Measurements from ENCODE around the gene FYB2. TPM values are rescaled to one million over a fixed set of nuclear protein-coding genes. Genes with fewer than 3 reads are reported as not detected.
A peak's percentile ranks its signal among the peaks of the same experiment; 100 is the strongest.

Gene FYB2
- total and polyA plus RNA-seq, 7 donors, result 1.4 to 2.3 (median 1.8) TPM; not detected in 4

GRCh38 chr1:56825436-56825835, 6.2 kb upstream of the FYB2 start:
- no peak for DNase-seq
- Histone ChIP-seq H3K27ac (no peak overlapping the region), H3K27me3 (no peaks in the 10 kb centered on the region), H3K4me3 (no peak overlapping the region), H3K4me1 (peaks cover 0 to 3% (median 0%) of the 10 kb centered on the region in 4 donors), H3K36me3 (no peaks in the 10 kb centered on the region), H3K9me3 (no peaks in the 10 kb centered on the region)
- intact Hi-C loops (cut with DNase I), result no loop called here
- 84 to 95% methylated on average over 4 of the region's 4 CpGs for WGBS, 2 donors
- TF ChIP-seq CTCF (IDR thresholded peaks at IDR 0.05) (no peak), EP300 (IDR thresholded peaks at IDR 0.05) (no peak), POLR2A (IDR thresholded peaks at IDR 0.05) (no peak), POLR2AphosphoS5 (IDR thresholded peaks at IDR 0.05) (no peak)

- H3K27me3 ChIP-seq, result no peaks in the 10 kb centered on the region
- H3K4me1 ChIP-seq, result peaks cover 0 to 3% (median 0%) of the 10 kb centered on the region in 4 donors
- WGBS, 2 donors, result 84 to 92% methylated on average over 1 of the region's 1 CpG
- no peak overlapping the region for H3K27ac ChIP-seq
- no peak overlapping the region for H3K4me3 ChIP-seq
- no peaks in the 10 kb centered on the region for H3K9me3 ChIP-seq
- DNase-seq, result no peak
- TF ChIP-seq POLR2A (IDR thresholded peaks at IDR 0.05) (no peak), EP300 (IDR thresholded peaks at IDR 0.05) (no peak), POLR2AphosphoS5 (IDR thresholded peaks at IDR 0.05) (no peak), CTCF (IDR thresholded peaks at IDR 0.05) (no peak)
- intact Hi-C loops (cut with DNase I), result no loop called here
- H3K36me3 ChIP-seq, result no peaks in the 10 kb centered on the region
These were observed 5.7 kb upstream of the FYB2 start for GRCh38 chr1:56824938-56825337.

- 70 to 72% methylated on average over 2 of the region's 2 CpGs for WGBS, 2 donors
- TF ChIP-seq POLR2AphosphoS5 (IDR thresholded peaks at IDR 0.05) (no peak), EP300 (IDR thresholded peaks at IDR 0.05) (no peak), CTCF (IDR thresholded peaks at IDR 0.05) (no peak)
- no peak overlapping the region for H3K4me3 ChIP-seq
- H3K27ac ChIP-seq, result no peak overlapping the region
- no peaks in the 10 kb centered on the region for H3K27me3 ChIP-seq
- no peak for DNase-seq
- intact Hi-C loops (cut with DNase I), result no loop called here
- no peaks in the 10 kb centered on the region for H3K9me3 ChIP-seq
- H3K4me1 ChIP-seq, result peaks cover 0 to 3% (median 0%) of the 10 kb centered on the region in 4 donors
- no peaks in the 10 kb centered on the region for H3K36me3 ChIP-seq
These were observed 5.1 kb upstream of the FYB2 start for GRCh38 chr1:56824271-56824670.

GRCh38 chr1:56821462-56821797, 2.2 kb upstream of the FYB2 start:
- no peaks in the 10 kb centered on the region for H3K9me3 ChIP-seq
- TF ChIP-seq POLR2A (IDR thresholded peaks at IDR 0.05) (no peak), POLR2AphosphoS5 (IDR thresholded peaks at IDR 0.05) (no peak), CTCF (IDR thresholded peaks at IDR 0.05) (no peak), EP300 (IDR thresholded peaks at IDR 0.05) (no peak)
- DNase-seq, result no peak
- intact Hi-C loops (cut with DNase I), result no loop called here
- 0% methylated on average over 1 of the region's 1 CpG for WGBS, 2 donors
- no peaks in the 10 kb centered on the region for H3K27me3 ChIP-seq
- H3K4me3 ChIP-seq, result no peak overlapping the region
- peaks cover 0 to 3% (median 0%) of the 10 kb centered on the region in 4 donors for H3K4me1 ChIP-seq
- no peak overlapping the region for H3K27ac ChIP-seq
- H3K36me3 ChIP-seq, result no peaks in the 10 kb centered on the region

GRCh38 chr1:56820755-56821461, 1.7 kb upstream of the FYB2 start:
- Histone ChIP-seq H3K27me3 (no peaks in the 10 kb centered on the region), H3K27ac (no peak overlapping the region), H3K4me1 (peaks cover 0 to 3% (median 0%) of the 10 kb centered on the region in 4 donors), H3K4me3 (no peak overlapping the region), H3K36me3 (no peaks in the 10 kb centered on the region), H3K9me3 (no peaks in the 10 kb centered on the region)
- DNase-seq, result peak; percentile 77
- WGBS, 2 donors, result 7 to 23% methylated on average over 7 of the region's 7 CpGs
- TF ChIP-seq POLR2A (IDR thresholded peaks at IDR 0.05), result no peak
- no peak for TF ChIP-seq EP300 (IDR thresholded peaks at IDR 0.05)
- no peak for TF ChIP-seq POLR2AphosphoS5 (IDR thresholded peaks at IDR 0.05)
- TF ChIP-seq CTCF (IDR thresholded peaks at IDR 0.05), result peak; percentile 13 to 92 (median 78)
- intact Hi-C loops (cut with DNase I), result no loop called here

Data from sigmoid colon (tissue), 7 donors.